H1 (cell line): Measurements from ENCODE around the gene GRIK2. TPM values are rescaled to one million over a fixed set of nuclear protein-coding genes. Genes with fewer than 3 reads are reported as not detected.

ENCODE experiments used
- CTCF ChIA-PET: fragments of 300-600 bp; sonication (Branson Sonifier 250); formaldehyde crosslinking; loops from one replicate; lab custom pipeline; 2021; ENCODE audit not compliant: partially characterized antibody; lab: Charles Lee
- POLR2A ChIA-PET: fragments of 300-600 bp; sonication (Branson Sonifier 250); formaldehyde crosslinking; loops from one replicate; lab custom pipeline; 2021; ENCODE audit warnings: inconsistent platforms; ENCODE audit not compliant: partially characterized antibody; lab: Charles Lee
- DNase-seq, 2 experiments: peaks; one replicate each; pipeline versions ENCODE4 v3.0.0 to v3.0.0-alpha.2; 2010 to 2022; ENCODE audit warnings: low spot score in 2 of 2, low read depth in 1 of 2, mixed read lengths in 1 of 2
- FAIRE-seq: peaks from 2 replicates; lab custom pipeline; 2011; peaks lifted over from hg19 to GRCh38; lab: Jason Lieb, UNC
- H2AFZ ChIP-seq: 2 replicates; pipeline ENCODE4 v1.8.1; 2012; ENCODE audit warnings: low read length, inconsistent platforms
- H2AK5ac ChIP-seq: 2 replicates; pipeline ENCODE4 v1.6.1; 2013; ENCODE audit warnings: low read depth, low read length
- H2BK120ac ChIP-seq: replicated peaks from 2 replicates; pipeline ENCODE3; 2013; ENCODE audit warnings: low read depth, low read length, inconsistent platforms
- H2BK12ac ChIP-seq: 2 replicates; pipeline ENCODE4 v1.6.1; 2013; ENCODE audit warnings: low read depth, low read length
- H2BK15ac ChIP-seq: 2 replicates; pipeline ENCODE4 v1.6.1; 2013; ENCODE audit warnings: low read length
- H2BK20ac ChIP-seq: 2 replicates; pipeline ENCODE4 v1.6.1; 2013; ENCODE audit warnings: low read length
- H2BK5ac ChIP-seq: 2 replicates; pipeline ENCODE4 v1.6.1; 2013; ENCODE audit warnings: low read depth, low read length
- H3K14ac ChIP-seq: 2 replicates; pipeline ENCODE4 v1.6.1; 2013; ENCODE audit warnings: inconsistent platforms; ENCODE audit not compliant: insufficient read length
- H3K18ac ChIP-seq: 2 replicates; pipeline ENCODE4 v1.6.1; 2013; ENCODE audit warnings: low read length; ENCODE audit errors: extremely low read depth
- H3K23ac ChIP-seq: 2 replicates; pipeline ENCODE4 v1.6.1; 2013; ENCODE audit warnings: inconsistent platforms; ENCODE audit not compliant: insufficient read length
- H3K23me2 ChIP-seq: 2 replicates; pipeline ENCODE4 v1.6.1; 2013; ENCODE audit warnings: low read depth, low read length
- H3K27ac ChIP-seq: 2 replicates; pipeline ENCODE4 v1.6.1; 2011; ENCODE audit warnings: low read depth, low read length, inconsistent platforms
- H3K27me3 ChIP-seq, 4 experiments: replicated peaks in 1 of 4; 1 replicate in 1 of 4; 2 replicates in 3 of 4; pipeline versions ENCODE4 v1.6.1 to v1.8.1; 2011 to 2013; ENCODE audit warnings: low read length in 3 of 4, mild to moderate bottlenecking in 3 of 4, inconsistent platforms in 2 of 4, mixed read lengths in 2 of 4, moderate library complexity in 1 of 4; ENCODE audit not compliant: control insufficient read depth in 3 of 4, insufficient read depth in 3 of 4; ENCODE audit errors: extremely low read depth in 1 of 4
- H3K36me3 ChIP-seq, 4 experiments: 2 replicates each; pipeline versions ENCODE4 v1.6.1 to v1.8.1; 2011 to 2013; ENCODE audit warnings: mild to moderate bottlenecking in 4 of 4, low read length in 3 of 4, moderate library complexity in 2 of 4, control low read depth in 1 of 4, inconsistent platforms in 1 of 4; ENCODE audit not compliant: insufficient read depth in 4 of 4, control insufficient read depth in 2 of 4
- H3K4ac ChIP-seq: replicated peaks from 2 replicates; pipeline ENCODE3; 2013; ENCODE audit warnings: low read length, low read depth, mixed read lengths, inconsistent platforms; ENCODE audit not compliant: insufficient read length
- H3K4me1 ChIP-seq, 4 experiments: replicated peaks in 1 of 4; 1 replicate in 1 of 4; 2 replicates in 3 of 4; pipeline versions ENCODE4 v1.6.1 to v1.8.1; 2011 to 2013; ENCODE audit warnings: low read length in 3 of 4, inconsistent platforms in 2 of 4, mixed read lengths in 1 of 4; ENCODE audit not compliant: insufficient read depth in 4 of 4, control insufficient read depth in 3 of 4
- H3K4me2 ChIP-seq, 2 experiments: 2 replicates each; pipeline versions ENCODE4 v1.6.1 to v1.8.1; 2011 to 2013; ENCODE audit warnings: low read depth in 2 of 2, low read length in 2 of 2, control low read depth in 1 of 2, inconsistent platforms in 1 of 2, mild to moderate bottlenecking in 1 of 2; ENCODE audit not compliant: insufficient read depth in 1 of 2
- H3K4me3 ChIP-seq, 4 experiments: fragments of 200-600, 300-600 bp in 1 of 4; sonication (generic), shearing (Covaris generic), sonication (Bioruptor Twin) in 1 of 4; 2 replicates each; pipeline versions ENCODE4 v1.5.1 to v1.8.1; 2011 to 2016; ENCODE audit warnings: low read length in 4 of 4, low read depth in 3 of 4, control low read depth in 2 of 4, inconsistent platforms in 2 of 4, mild to moderate bottlenecking in 2 of 4, mixed read lengths in 1 of 4, moderate library complexity in 1 of 4; ENCODE audit not compliant: insufficient read depth in 2 of 4; ENCODE audit errors: extremely low read depth in 1 of 4
- H3K56ac ChIP-seq: replicated peaks from 2 replicates; pipeline ENCODE3; 2013; ENCODE audit warnings: low read depth, mild to moderate bottlenecking, mixed read lengths, low read length, inconsistent platforms; ENCODE audit not compliant: insufficient read length
- H3K79me1 ChIP-seq: 2 replicates; pipeline ENCODE4 v1.6.1; 2013; ENCODE audit warnings: low read depth, low read length, control low read depth
- H3K79me2 ChIP-seq, 2 experiments: 2 replicates each; pipeline versions ENCODE4 v1.6.1 to v1.8.1; 2012 to 2013; ENCODE audit warnings: low read length in 2 of 2, mild to moderate bottlenecking in 2 of 2, inconsistent platforms in 1 of 2; ENCODE audit not compliant: insufficient read depth in 2 of 2, control insufficient read depth in 1 of 2
- H3K9ac ChIP-seq, 4 experiments: replicated peaks in 1 of 4; 1 replicate in 1 of 4; 2 replicates in 3 of 4; pipeline versions ENCODE4 v1.6.1 to v1.8.1; 2011 to 2013; ENCODE audit warnings: low read depth in 3 of 4, low read length in 3 of 4, control low read depth in 2 of 4, mild to moderate bottlenecking in 2 of 4, moderate library complexity in 2 of 4, inconsistent platforms in 1 of 4; ENCODE audit errors: extremely low read depth in 1 of 4
- H3K9me3 ChIP-seq, 2 experiments: 2 replicates each; pipeline versions ENCODE4 v1.6.1 to v1.8.1; 2012 to 2013; ENCODE audit warnings: mild to moderate bottlenecking in 2 of 2, moderate library complexity in 2 of 2, control low read depth in 1 of 2, inconsistent platforms in 1 of 2, low read depth in 1 of 2, low read length in 1 of 2, mixed read lengths in 1 of 2; ENCODE audit not compliant: insufficient read depth in 2 of 2
- H4K20me1 ChIP-seq, 2 experiments: replicated peaks in 1 of 2; 2 replicates each; pipeline versions ENCODE3 to v1.8.1; 2011 to 2013; ENCODE audit warnings: inconsistent platforms in 2 of 2, low read length in 2 of 2, mild to moderate bottlenecking in 1 of 2; ENCODE audit not compliant: insufficient read depth in 2 of 2, control insufficient read depth in 1 of 2
- H4K5ac ChIP-seq: 2 replicates; pipeline ENCODE4 v1.6.1; 2013; ENCODE audit warnings: low read length, low read depth, mixed read lengths, inconsistent platforms; ENCODE audit not compliant: insufficient read length
- H4K8ac ChIP-seq: 2 replicates; pipeline ENCODE4 v1.8.0; 2013; ENCODE audit warnings: mild to moderate bottlenecking, moderate library complexity, low read length, inconsistent platforms; ENCODE audit not compliant: insufficient read depth; ENCODE audit errors: extremely low read depth
- H4K91ac ChIP-seq: replicated peaks from 2 replicates; pipeline ENCODE3; 2013; ENCODE audit warnings: low read length, mixed read lengths, inconsistent platforms; ENCODE audit not compliant: insufficient read length
- HDAC2 ChIP-seq, 2 experiments: fragments of 300-600 bp in 1 of 2; sonication (generic) in 1 of 2; IDR thresholded peaks; 2 replicates each; pipeline ENCODE4 v1.6.1; 2011 to 2012; ENCODE audit warnings: low read depth in 2 of 2, low read length in 2 of 2, mild to moderate bottlenecking in 2 of 2, moderate library complexity in 2 of 2, borderline replicate concordance in 1 of 2, inconsistent platforms in 1 of 2
- MAFK ChIP-seq: IDR thresholded peaks from 2 replicates; pipeline ENCODE4 v1.6.1; 2012; ENCODE audit warnings: low read depth, mild to moderate bottlenecking, improper control_type of control experiment, low read length
- RAD21 ChIP-seq, 2 experiments: IDR thresholded peaks in 1 of 2; conservative IDR thresholded peaks in 1 of 2; 2 replicates each; pipeline ENCODE4 v1.6.1; 2011; ENCODE audit warnings: low read depth in 2 of 2, low read length in 2 of 2, improper control_type of control experiment in 1 of 2, inconsistent platforms in 1 of 2, mild to moderate bottlenecking in 1 of 2, moderate library complexity in 1 of 2
- WGBS, 2 experiments: shearing (Covaris generic) in 1 of 2; methylation state at CpG; one replicate each; pipeline versions ENCODE4 v1.1.6 to v1.1.7; 2013 to 2015; ENCODE audit warnings: low lambda C conversion rate in 2 of 2, mixed read lengths in 2 of 2, inconsistent platforms in 1 of 2, low coverage in 1 of 2, missing lambda C conversion rate in 1 of 2; ENCODE audit not compliant: insufficient replicate concordance in 2 of 2, insufficient coverage in 1 of 2, insufficient read length in 1 of 2; ENCODE audit errors: extremely low coverage in 1 of 2, missing lambda C conversion rate in 1 of 2; 5-methylcytosine and 5-hydroxymethylcytosine counted together
- polyA plus RNA-seq, 7 experiments: library from polyadenylated mRNA; depleted of rRNA in 3 of 7; stranded (reverse) in 5 of 7; unstranded in 2 of 7; fragments of >200 nt in 5 of 7; fragments of 200-250 nt in 2 of 7; gene quantifications; 1 replicate in 5 of 7; 2 replicates in 1 of 7; 4 replicates in 1 of 7; pipeline versions ENCODE4 v1.2.1 to v1.2.3, GENCODE V29; 2011 to 2013; ENCODE audit warnings: missing spikeins in 2 of 7, mixed read lengths in 2 of 7
- total RNA-seq: library from RNA; stranded (reverse); fragmentation: NEBNext Ultra II Directional; extraction: Animal tissue kit (Norgen Biotek cat#: 25700); gene quantifications from 2 replicates; pipeline ENCODE4 v1.2.1, GENCODE V29; 2021

The GRIK2 gene
- total and polyA plus RNA-seq, 2 of the 8 experiments (the other 6 are each of a cell fraction or from before 2014, with no cell fraction given): 1.8 to 2.2 TPM

GRCh38 chr6:101740631-101741030 lies 347.1 kb downstream of the GRIK2 start:
- Histone ChIP-seq H4K5ac (no peak overlapping the region), H3K4ac (no peak overlapping the region), H3K56ac (no peak overlapping the region), H3K4me3 (no peak overlapping the region), H4K20me1 (no peaks in the 10 kb centered on the region), H4K8ac (no peak overlapping the region), H2BK120ac (no peak overlapping the region), H2BK12ac (no peak overlapping the region), H3K4me2 (no peak overlapping the region), H3K79me1 (no peaks in the 10 kb centered on the region), H3K9me3 (peaks cover 13 to 15% of the 10 kb centered on the region in 2 experiments), H3K18ac (no peak overlapping the region), H2BK15ac (no peak overlapping the region), H3K14ac (no peak overlapping the region), H3K23me2 (no peaks in the 10 kb centered on the region), H3K36me3 (peaks cover 0 to 3% (median 0%) of the 10 kb centered on the region in 4 experiments; a peak in 2 of 8 replicates), H3K27ac (no peak overlapping the region), H4K91ac (no peak overlapping the region), H2AFZ (no peak overlapping the region), H2AK5ac (no peak overlapping the region), H3K79me2 (no peaks in the 10 kb centered on the region), H3K27me3 (no peaks in the 10 kb centered on the region), H2BK5ac (no peak overlapping the region), H3K9ac (no peak overlapping the region), H2BK20ac (no peak overlapping the region), H3K4me1 (peaks cover 0 to 14% (median 6%) of the 10 kb centered on the region in 4 experiments; a peak in 3 of 7 replicates), H3K23ac (no peak overlapping the region)
- TF ChIP-seq HDAC2 (IDR thresholded peaks at IDR 0.05; ENCODE audit: borderline replicate concordance in 1 of 2, low read depth in 2 of 2, low read length in 2 of 2) (no peak), RAD21 (IDR thresholded peaks at IDR 0.05 in 1 of 2, conservative IDR thresholded peaks at IDR 0.05 in 1 of 2; ENCODE audit: low read depth in 2 of 2, low read length in 2 of 2) (no peak), MAFK (no peak)
- ChIA-PET CTCF (no interaction called here), POLR2A (interaction anchor here (1.1 kb wide), 1 partner anchor 144 kb away, joined by 3 read pairs; no protein-coding TSS in a partner anchor)
- DNase-seq (no peak), FAIRE-seq (no peak)
- 43% methylated on average over 2 of the region's 2 CpGs; no CpG with 5 or more reads in 1 of the 2 experiments for WGBS, 2 experiments
